Measurements from ENCODE around the gene GIMAP8.
"Not testable (repeated sequence)": the region's sequence is repeated elsewhere in the genome, so short reads cannot be mapped to it uniquely, and the experiment has no call there.

The GIMAP8 gene

GRCh38 chr7:150468241-150468640 is 17.8 kb downstream of the GIMAP8 start:
- no peak for DNase-seq

- DNase-seq, result no peak
Observed at GRCh38 chr7:150471886-150472285, 21.5 kb downstream of the GIMAP8 start.

- no peak for DNase-seq
Observed at GRCh38 chr7:150473902-150474301, 23.5 kb downstream of the GIMAP8 start.

GRCh38 chr7:150476285-150476684 is 25.9 kb downstream of the GIMAP8 start:
- no peak for DNase-seq

DNA sequence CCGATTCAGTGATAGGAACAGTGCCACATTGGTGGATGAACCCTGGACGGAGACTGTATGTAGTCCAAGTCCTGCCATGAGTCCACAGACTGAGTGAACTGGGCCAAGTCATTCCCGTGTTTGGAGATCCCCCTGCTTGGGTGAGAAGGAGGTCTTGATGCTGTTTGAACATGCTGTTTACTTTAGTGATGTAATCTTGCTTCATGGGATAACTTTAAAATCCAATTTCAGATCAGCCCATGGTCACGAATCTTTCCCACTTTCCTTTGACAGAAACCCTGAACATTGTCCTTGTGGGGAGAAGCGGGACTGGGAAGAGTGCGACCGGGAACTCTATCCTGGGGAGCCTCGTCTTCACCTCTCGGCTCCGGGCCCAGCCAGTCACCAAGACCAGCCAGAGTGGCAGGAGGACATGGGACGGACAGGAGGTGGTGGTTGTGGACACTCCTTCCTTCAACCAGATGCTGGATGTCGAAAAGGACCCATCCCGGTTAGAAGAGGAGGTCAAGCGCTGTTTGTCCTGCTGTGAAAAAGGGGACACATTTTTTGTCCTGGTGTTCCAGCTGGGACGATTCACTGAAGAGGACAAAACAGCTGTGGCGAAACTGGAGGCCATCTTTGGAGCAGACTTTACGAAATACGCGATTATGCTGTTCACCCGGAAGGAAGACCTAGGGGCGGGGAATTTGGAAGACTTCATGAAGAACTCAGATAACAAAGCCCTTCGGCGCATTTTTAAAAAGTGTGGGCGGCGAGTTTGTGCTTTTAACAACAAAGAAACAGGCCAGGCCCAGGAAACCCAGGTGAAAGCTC is 26.6 kb downstream of the GIMAP8 start:
- DNase-seq, result no peak

DNA sequence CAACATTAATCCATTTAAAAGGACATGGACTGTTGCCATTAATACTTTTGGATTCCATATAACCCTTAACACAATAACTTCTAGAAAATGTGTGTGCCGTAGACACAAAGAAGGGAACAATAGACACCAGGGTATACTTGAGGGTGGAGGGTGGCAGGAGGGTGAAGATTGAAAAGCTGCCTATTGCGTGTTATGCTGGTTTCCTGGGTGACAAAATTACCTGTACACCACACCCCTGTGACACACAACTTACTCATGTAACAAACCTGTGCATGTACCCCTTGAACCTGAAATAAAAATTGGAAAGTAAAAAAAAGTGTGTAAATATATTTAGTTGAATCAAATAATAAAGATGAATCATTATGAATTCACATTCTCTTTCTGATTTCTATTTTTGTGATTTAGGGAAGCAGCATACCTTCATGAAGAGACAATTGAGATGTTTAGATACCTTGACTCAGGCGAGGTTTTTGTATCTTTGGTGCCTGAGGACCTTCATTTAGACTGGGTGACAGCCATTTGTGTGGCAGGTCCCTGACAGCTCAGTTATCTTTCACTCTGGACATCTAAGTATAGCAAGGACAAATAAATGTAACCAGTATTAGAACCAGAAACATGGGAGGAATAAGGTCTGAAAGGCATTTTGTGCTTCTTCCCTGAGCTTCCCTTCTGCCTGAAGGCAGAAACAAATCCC is 28.7 kb downstream of the GIMAP8 start:
- no peak for DNase-seq

- DNase-seq, result no peak
Observed at GRCh38 chr7:150481186-150481920, 30.9 kb downstream of the GIMAP8 start.

GRCh38 chr7:150481922-150482321 is 31.5 kb downstream of the GIMAP8 start:
- no peak for DNase-seq

DNA sequence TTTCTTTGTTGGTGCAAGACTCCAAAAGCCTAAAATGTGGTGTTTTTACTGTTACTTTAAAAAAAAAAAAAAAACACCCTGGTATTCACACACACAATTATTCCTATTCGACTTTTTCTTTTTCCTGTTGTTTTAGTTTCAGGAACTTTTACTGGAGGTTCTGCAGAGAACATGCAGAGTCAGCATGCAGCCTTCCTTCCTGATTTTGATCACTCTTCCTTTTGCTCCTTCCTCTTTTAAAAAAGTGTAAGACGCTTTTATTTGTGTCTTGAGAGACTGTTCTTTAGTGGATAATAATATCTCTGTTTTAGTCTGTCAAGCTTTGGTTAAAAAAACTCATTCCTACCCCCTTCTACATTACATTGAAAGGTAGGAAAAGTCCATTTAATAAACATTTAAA is 33.1 kb downstream of the GIMAP8 start:
- DNase-seq, result not testable (repeated sequence)

DNA sequence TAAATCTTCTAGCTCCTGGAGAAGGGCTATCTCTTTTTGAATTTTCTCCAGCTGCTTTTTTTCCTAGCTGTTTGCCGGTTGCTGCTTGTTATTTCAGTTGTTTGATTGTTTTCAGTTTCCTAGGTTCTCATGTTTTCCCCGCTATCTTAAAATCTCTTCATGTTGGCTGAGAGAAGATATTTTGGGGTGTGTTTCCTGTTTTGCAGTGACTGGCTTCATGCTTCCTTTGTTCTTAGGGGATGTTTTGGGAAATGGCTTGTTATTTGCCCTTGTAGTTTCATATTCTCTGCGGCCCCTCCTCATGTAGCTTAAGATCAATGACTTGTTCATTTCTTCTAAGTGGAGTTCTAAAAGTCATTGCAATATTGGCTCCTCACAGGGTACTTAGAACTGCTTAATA is 33.6 kb downstream of the GIMAP8 start:
- DNase-seq, result not testable (repeated sequence)

DNA sequence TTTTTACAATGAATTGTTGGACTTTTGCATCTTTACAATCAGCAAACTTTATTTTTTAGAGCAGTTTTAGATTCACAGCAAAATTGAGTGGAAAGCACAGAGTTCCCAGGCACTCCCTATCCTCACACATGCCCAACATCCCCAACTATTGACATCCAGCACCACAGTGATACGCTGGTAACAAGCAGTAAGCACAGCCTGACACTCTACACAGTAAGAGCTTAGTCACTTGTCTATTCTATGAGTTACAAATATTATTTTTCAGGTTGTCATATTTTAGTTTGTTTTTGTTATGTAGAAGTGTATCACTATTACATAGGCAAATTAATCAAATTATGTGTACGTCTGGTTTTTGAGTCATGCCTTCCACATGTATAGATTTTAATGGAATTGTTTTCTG is 37.2 kb downstream of the GIMAP8 start:
- DNase-seq, result no peak

- no peak for DNase-seq
Observed at GRCh38 chr7:150489782-150490181, 39.4 kb downstream of the GIMAP8 start.

DNA sequence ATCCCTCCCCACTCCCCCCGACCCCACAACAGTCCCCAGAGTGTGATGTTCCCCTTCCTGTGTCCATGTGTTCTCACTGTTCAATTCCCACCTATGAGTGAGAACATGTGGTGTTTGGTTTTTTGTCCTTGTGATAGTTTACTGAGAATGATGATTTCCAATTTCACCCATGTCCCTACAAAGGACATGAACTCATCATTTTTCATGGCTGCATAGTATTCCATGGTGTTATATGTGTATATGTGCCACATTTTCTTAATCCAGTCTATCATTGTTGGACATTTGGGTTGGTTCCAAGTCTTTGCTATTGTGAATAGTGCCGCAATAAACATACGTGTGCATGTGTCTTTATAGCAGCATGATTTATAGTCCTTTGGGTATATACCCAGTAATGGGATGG is 43.0 kb downstream of the GIMAP8 start:
- not testable (repeated sequence) for DNase-seq

GRCh38 chr7:150502519-150502918 is 52.1 kb downstream of the GIMAP8 start:
- DNase-seq, result no peak

GRCh38 chr7:150503155-150503554 is 52.7 kb downstream of the GIMAP8 start:
- no peak for DNase-seq

DNA sequence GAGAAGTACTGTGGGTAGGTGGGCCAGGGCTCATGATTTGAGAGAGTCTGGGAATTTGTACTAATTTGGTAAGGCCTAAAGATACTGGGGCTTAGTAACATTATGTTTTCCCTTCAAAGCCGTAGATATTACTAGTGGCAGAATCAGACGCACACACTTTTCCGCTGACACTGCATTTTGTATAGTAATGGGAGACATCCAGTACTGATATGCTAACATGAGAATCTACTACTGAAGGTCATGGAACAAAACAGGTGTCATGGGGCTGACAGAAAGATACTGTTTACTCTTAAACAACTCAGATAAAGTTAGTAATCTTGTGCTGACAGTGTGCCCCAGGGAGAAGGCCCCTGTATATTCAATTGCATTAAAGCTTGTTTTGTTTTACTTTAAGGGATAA is 53.2 kb downstream of the GIMAP8 start:
- no peak for DNase-seq

- DNase-seq, result no peak
Observed at GRCh38 chr7:150507947-150508602, 57.6 kb downstream of the GIMAP8 start.

DNA sequence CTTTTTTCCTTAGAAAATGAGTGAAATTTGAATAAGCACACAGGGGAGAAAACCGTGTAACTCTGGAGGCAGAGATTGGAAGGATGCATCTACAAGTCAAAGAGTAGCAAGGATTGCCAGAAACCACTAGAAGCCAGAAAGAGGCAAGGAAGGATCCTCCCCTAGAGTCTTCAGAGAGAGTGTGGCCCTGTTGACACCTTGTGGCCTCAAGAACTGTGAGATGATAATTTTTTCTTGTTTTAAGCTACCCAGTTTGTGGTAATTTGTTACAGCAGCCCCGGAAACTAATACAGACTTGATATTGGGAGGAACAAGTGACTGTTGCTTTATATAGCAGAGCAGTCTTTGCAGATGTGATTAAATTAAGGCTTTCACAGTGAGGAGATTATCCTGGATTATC is 60.6 kb downstream of the GIMAP8 start:
- DNase-seq, result no peak

GRCh38 chr7:150513758-150514157 is 63.3 kb downstream of the GIMAP8 start:
- DNase-seq, result no peak

DNA sequence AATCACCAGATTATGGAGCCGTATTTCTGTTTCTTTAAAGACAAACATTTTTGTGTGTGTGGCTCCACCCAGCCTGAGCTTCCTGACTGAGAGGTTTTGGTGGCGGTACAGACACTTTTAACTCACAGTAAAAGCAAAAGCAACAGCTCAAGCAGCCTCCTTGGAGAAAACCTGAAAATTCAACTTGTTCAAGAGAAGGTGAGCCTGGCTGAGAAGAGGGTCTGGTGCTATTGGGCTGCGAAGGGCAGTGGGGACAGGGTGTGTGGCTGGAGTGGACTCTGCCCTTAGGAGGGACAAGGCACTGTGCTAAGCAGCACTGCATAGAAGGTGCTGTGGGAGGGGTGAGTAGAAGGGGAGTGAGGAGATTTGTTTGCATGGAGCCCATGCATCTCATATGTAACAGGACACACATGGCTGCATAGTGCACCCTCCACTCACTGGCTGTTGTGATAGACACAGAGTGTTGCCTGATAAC is 64.4 kb downstream of the GIMAP8 start, which contains the start of gene GIMAP7:
Gene GIMAP7 (plus strand): TSS at position 125 of the 475 bp plus-strand sequence. CDS start 5,103 bp downstream, outside the sequence.
- DNase-seq, result no peak

GRCh38 chr7:150515248-150516147 is 65.1 kb downstream of the GIMAP8 start:
- DNase-seq, result no peak

Data from fibroblast of skin of scalp (primary cell).